CD4-positive, alpha-beta T cell treated with Interleukin-1 beta for 1 hour (primary cell): ENCODE measurements around the gene SYNPO2L.
"Not testable (repeated sequence)": the region's sequence is repeated elsewhere in the genome, so short reads cannot be mapped to it uniquely, and the experiment has no call there.

Source experiments
- DNase-seq, 2 donors: peaks; one replicate each; pipeline ENCODE4 v3.0.0-alpha.2; 2020 to 2022

Gene SYNPO2L

DNA sequence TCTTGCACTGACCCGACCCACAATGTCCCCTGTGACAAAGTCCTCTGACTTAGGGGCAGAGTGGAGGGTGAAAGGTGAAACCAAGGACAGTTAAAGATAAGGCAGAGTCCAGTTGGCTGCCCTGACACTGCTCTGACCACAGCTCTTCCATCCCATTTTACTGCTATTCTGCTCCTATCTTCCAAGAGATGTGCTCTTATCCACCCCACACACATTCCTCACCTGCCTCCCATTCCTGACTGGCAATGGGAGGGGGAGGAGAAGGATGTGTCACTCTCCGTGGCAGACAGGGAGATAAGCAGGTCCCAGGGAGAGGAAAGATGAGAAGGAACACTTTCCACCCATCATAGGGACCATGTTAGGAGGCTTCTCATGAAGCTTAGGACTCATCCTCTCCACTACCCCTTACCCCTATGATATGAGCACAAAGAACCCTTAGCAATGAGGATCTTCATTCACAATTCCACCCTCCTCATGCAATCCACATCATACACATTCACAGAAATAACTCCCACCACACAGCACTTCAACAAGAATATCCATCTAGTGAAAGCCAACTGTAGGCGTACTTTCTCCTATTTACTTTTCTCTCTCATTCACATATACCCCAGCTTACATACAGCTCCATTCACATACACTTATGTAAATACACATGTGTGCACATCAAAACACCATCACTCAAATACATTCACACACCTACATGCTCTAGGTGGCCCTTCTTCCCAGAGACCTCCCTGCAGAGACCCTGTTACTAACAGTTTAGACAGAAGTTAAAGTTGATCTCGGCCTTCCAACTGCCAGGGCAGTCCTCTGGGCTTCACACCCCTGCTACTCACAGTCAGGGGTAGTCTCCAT is 6.6 kb downstream of the SYNPO2L start:
- DNase-seq = no peak

GRCh38 chr10:73647875-73648651 is 7.8 kb downstream of the SYNPO2L start:
- DNase-seq = no peak

DNA sequence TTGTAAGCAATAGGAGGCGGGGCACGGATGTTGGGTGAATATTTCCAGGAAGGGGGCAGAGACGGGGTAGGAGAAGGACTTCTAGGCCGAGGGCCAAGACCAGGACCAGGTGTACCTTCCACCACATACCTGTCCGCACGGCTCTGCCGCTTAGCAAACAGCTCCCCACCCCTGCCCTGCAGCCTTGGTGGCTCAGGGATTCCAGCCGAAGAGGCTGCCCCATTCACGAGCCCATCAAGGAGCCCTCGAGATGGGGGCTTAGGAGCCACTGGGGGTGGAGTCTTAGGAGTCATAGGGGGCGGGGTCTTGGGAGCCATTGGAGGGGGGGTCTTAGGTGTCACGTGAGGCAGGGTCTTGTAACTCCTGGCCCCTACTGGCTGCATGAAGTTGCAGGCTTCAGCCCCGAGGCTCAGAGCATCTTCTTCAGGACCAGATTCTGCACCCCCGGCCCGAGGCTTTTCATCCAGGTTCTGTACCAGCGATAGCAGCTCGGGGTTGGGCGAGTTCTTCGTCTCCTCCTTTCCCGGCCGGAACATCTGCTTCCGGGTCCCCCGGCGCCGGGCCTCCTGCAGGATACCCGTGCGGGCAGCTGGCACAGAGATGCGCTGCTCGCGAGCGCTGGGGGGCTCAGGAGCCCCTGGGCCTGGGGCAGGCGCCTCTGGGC is 8.5 kb downstream of the SYNPO2L start:
- peak in 1 of 2 donors; percentile 3 for DNase-seq

GRCh38 chr10:73646598-73647041 is 9.2 kb downstream of the SYNPO2L start:
- no peak for DNase-seq

GRCh38 chr10:73645251-73645650 is 10.6 kb downstream of the SYNPO2L start:
- no peak for DNase-seq

DNA sequence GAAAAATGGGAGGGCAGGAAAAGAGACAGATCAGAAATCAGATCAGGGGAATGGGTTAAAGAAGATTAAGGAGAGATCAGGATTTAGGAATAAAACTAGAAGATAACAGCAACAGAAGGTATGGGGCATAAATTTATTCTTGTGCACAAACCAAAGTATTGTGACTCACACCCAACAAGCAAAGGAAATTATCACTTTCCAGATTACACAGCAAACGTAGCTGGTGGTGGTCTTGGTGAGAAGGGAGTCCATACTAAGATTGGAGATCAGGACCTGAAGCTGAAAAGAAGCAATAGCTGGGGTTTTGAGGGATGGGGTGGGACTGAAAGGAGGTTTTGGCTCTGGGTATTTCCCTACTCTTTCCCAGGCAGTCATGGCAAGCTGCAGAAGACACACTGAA is 11.1 kb downstream of the SYNPO2L start:
- DNase-seq = no peak

GRCh38 chr10:73644015-73644743 is 11.7 kb downstream of the SYNPO2L start:
- DNase-seq = peak; percentile 60 to 66

- DNase-seq = no peak
Measured at GRCh38 chr10:73643362-73643761, 12.5 kb downstream of the SYNPO2L start.

DNA sequence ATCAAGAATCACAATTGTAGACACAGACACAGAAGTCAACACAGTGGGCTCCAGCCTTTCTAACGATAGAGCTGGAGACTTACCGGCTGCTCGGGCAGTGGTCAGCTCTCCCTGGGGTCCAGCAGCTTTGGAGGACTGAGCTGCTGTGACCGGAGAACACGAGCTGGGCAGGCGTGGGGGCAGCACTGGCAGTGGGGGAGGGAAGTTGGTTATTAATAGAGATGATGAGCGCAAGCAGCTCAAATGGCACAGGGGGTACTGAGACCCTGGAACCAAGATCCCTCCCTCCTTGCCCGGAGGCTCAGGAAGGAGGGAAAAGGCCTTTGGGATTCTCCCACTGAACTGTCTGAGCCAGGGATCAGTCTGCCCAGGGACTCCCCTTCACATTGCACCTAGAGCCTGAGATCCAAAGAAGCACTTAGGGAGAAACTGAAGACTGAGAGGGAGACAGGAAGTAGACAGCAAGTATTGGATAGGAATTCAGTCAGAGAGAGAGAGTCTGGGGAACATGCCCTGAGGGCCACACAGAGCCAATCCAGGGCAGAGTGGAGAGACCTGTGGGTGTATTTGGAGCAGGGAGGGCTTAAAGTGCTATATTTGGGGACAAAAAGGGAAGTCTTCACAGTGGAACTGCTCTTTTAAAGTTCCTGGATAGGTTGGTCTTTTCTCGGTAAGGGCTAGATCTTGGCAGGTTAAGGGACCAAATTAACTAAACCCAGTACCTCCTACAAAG is 14.3 kb downstream of the SYNPO2L start, which contains the start of gene MYOZ1:
Gene MYOZ1 (minus strand): TSS at position 147 of the 733 bp plus-strand sequence. CDS start 1,457 bp downstream, outside the sequence.
- no peak for DNase-seq

- no peak for DNase-seq
Measured at GRCh38 chr10:73639286-73639685, 16.5 kb downstream of the SYNPO2L start.

DNA sequence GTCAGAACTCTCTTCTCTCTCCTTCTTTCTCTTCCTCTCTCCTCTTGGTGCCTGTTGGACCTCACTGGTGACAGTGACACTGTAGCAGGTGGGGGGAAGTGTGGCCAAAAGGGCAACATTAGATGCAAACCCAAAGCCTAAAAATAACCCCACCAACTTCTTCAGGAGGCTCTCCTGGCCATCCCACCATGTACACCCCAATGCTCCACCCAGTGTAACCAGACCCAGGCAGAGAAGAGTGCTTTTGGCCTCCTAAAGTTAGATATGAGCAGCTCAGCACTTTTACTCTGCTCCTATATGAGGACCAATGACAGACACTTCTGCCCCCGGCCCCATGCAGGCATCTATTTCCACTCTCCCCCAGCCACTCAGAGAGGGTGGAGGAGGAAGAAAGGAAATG is 20.0 kb downstream of the SYNPO2L start:
- DNase-seq = no peak

- no peak for DNase-seq
Measured at GRCh38 chr10:73634421-73634820, 21.4 kb downstream of the SYNPO2L start.

DNA sequence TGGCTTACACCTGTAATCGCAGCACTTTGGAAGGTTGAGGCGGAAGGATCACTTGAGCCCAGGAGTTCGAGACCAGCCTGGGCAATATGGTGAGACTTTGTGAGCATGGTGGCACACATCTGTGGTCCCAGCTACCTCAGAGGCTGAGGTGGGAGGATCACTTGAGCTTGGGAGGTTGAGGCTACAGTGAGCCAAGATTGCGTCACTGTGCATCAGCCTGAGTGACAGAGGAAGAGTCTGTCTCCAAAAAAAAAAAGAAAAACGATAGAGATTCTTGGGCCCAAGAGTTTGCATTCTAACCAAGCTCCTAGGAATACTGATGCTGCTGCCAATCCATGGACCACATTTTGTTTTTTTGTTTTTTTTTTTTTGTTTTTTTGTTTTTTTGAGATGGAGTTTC is 26.7 kb downstream of the SYNPO2L start:
- DNase-seq = no peak

GRCh38 chr10:73628405-73628804 is 27.4 kb downstream of the SYNPO2L start:
- no peak for DNase-seq

- no peak for DNase-seq
Measured at GRCh38 chr10:73627300-73627699, 28.5 kb downstream of the SYNPO2L start.

DNA sequence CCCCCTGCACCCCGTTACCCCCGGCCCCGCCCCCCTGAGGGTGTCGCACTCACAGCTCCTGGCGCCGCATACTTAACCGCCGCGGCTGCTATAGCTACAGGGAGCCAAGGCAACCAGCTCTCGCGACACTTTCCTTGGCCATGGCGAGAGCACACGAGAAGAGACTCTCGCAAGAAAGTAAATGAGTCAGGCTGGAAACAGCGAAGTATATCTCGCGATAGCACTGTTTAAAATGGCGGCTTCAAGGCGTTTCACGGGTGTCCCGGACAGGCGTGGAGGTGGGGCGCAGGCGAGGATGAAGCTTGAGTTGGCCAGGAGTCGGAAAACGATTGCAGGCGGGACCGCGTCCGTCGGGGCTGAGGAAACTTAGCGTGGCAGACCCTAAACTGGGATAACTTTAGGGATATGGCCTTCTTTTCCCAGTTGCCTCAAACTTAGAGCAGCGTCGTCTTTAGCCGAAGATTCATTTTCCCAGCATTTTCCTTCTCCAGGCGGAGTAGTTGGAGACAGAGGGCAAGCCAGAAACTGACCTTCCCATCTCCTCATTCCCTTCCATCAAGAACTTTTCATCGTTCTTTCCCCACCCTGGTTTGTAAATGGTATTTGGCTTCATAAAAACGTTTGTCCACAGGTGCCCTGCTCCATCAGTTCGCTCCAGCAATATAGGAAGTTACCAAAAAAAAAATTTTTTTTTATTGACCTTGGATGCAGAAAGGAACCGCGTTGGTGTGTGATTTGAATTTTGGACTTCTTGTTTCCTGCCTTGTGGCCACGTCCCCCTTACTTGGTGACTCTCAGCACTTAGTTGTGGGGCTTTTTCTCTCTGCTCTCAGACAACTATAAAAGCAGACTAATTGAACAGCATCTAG is 29.7 kb downstream of the SYNPO2L start:
- peak; percentile 96 for DNase-seq

- peak in 1 of 2 donors; percentile 25 for DNase-seq
Measured at GRCh38 chr10:73625004-73625883, 30.6 kb downstream of the SYNPO2L start.

- DNase-seq = no peak
Measured at GRCh38 chr10:73623056-73623455, 32.8 kb downstream of the SYNPO2L start.

DNA sequence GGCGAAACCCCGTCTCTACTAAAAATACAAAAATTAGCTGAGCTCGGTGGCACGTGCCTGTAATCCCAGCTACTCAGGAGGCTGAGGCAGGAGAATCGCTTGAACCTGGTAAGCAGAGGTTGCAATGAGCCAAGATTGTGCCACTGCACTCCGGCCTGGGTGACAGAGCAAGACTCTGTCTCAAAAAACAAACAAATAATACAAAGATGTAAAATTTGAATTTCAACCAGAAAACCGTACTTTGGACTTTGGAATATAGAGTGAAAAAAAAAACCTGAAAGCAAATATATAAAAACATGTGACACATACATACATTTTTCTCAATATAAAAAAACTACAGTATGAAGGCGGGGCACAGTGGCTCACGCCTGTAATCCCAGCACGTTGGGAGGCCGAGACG is 34.9 kb downstream of the SYNPO2L start:
- DNase-seq = not testable (repeated sequence)

DNA sequence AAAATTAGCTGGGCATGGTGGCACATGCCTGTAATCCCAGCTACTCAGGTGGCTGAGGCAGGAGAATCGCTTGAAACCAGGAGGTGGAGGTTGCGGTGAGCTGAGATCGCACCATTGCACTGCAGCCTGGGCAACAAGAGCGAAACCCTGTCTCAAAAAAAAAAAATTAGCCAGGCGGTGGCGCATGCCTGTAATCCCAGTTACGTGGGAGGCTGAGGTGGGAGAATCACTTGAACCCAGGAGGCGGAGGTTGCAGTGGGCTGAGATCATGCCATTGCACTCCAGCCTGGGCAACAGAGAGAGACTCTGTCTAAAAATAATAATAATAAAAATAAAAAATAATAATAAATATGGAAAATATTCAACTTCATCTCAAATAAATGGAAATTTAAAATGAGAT is 38.7 kb downstream of the SYNPO2L start:
- not testable (repeated sequence) for DNase-seq
